HG02759 (cell line): ENCODE results near the gene FAM229A.
A peak's percentile ranks its signal among the peaks of the same experiment; 100 is the strongest.
"Not testable (repeated sequence)": the region's sequence is repeated elsewhere in the genome, so short reads cannot be mapped to it uniquely, and the experiment has no call there.

Experiments used
- ATAC-seq: cut with Tn5 transposase; IDR thresholded peaks from one replicate; pipeline ENCODE4 v1.9.1; 2021; ENCODE audit warnings: mild to moderate bottlenecking, moderate library complexity; ENCODE audit not compliant: unreplicated experiment

FAM229A gene

GRCh38 chr1:32377541-32378220 lies 15.4 kb upstream of the FAM229A start:
- ATAC-seq: no peak

GRCh38 chr1:32376199-32376598 lies 13.9 kb upstream of the FAM229A start:
- ATAC-seq: no peak

- ATAC-seq: no peak
Measured at GRCh38 chr1:32373996-32374592, 11.8 kb upstream of the FAM229A start.

- no peak for ATAC-seq
Measured at GRCh38 chr1:32372149-32372756, 10.0 kb upstream of the FAM229A start.

- ATAC-seq: no peak
Measured at GRCh38 chr1:32367912-32368635, 5.8 kb upstream of the FAM229A start.

GRCh38 chr1:32365445-32365844 lies 3.2 kb upstream of the FAM229A start:
- ATAC-seq: no peak

GRCh38 chr1:32364836-32365235 lies 2.6 kb upstream of the FAM229A start:
- no peak for ATAC-seq

- ATAC-seq: no peak
Measured at GRCh38 chr1:32363713-32364112, 1.4 kb upstream of the FAM229A start.

- no peak for ATAC-seq
Measured at GRCh38 chr1:32361674-32362473, 411 bp downstream of the FAM229A start.

- ATAC-seq: no peak
Measured at GRCh38 chr1:32361308-32361673, 994 bp downstream of the FAM229A start.

GRCh38 chr1:32358435-32358834 lies 3.9 kb downstream of the FAM229A start:
- no peak for ATAC-seq

GRCh38 chr1:32357614-32358013 lies 4.7 kb downstream of the FAM229A start:
- ATAC-seq: no peak

GRCh38 chr1:32356478-32356877 lies 5.8 kb downstream of the FAM229A start:
- no peak for ATAC-seq

GRCh38 chr1:32355778-32356177 lies 6.5 kb downstream of the FAM229A start:
- not testable (repeated sequence) for ATAC-seq

GRCh38 chr1:32353886-32354570 lies 8.3 kb downstream of the FAM229A start:
- ATAC-seq: no peak

GRCh38 chr1:32353431-32353830 lies 8.9 kb downstream of the FAM229A start:
- no peak for ATAC-seq

GRCh38 chr1:32352831-32353383 lies 9.4 kb downstream of the FAM229A start:
- ATAC-seq: no peak

- ATAC-seq: no peak
Measured at GRCh38 chr1:32352239-32352745, 10.0 kb downstream of the FAM229A start.

GRCh38 chr1:32351399-32352238 lies 10.7 kb downstream of the FAM229A start:
- peak; percentile 92 for ATAC-seq
